ENCODE data around the gene FUT7.

FUT7 gene

GRCh38 chr9:137021568-137021978 lies 10.3 kb downstream of the FUT7 start:
- H3K4me3 ChIP-seq (ENCODE audit: low read depth, low read length), result no peak overlapping the region

GRCh38 chr9:137020771-137021567 lies 10.9 kb downstream of the FUT7 start:
- TF ChIP-seq CTCF (IDR thresholded peaks at IDR 0.05; ENCODE audit: low read depth, low read length), result no peak
- H3K4me3 ChIP-seq (ENCODE audit: low read depth, low read length), result no peak overlapping the region

More at GRCh38 chr9:137021568-137021978, 10.3 kb downstream of the FUT7 start:
- no peak for TF ChIP-seq CTCF (IDR thresholded peaks at IDR 0.05; ENCODE audit: low read depth, low read length)

- TF ChIP-seq CTCF (IDR thresholded peaks at IDR 0.05; ENCODE audit: low read depth, low read length), result no peak
These were observed 11.8 kb downstream of the FUT7 start for GRCh38 chr9:137019891-137020683.

GRCh38 chr9:137018761-137019559 lies 12.9 kb downstream of the FUT7 start:
- no peak for TF ChIP-seq CTCF (IDR thresholded peaks at IDR 0.05; ENCODE audit: low read depth, low read length)
- H3K4me3 ChIP-seq (ENCODE audit: low read depth, low read length), result no peak overlapping the region

More at GRCh38 chr9:137019891-137020683, 11.8 kb downstream of the FUT7 start:
- H3K4me3 ChIP-seq (ENCODE audit: low read depth, low read length), result no peak overlapping the region

GRCh38 chr9:137017791-137018497 lies 13.9 kb downstream of the FUT7 start:
- TF ChIP-seq CTCF (IDR thresholded peaks at IDR 0.05; ENCODE audit: low read depth, low read length), result no peak
- H3K4me3 ChIP-seq (ENCODE audit: low read depth, low read length), result no peak overlapping the region

GRCh38 chr9:137017071-137017470 lies 14.8 kb downstream of the FUT7 start:
- no peak for TF ChIP-seq CTCF (IDR thresholded peaks at IDR 0.05; ENCODE audit: low read depth, low read length)
- no peak overlapping the region for H3K4me3 ChIP-seq (ENCODE audit: low read depth, low read length)

Measured in WI38 (cell line).